RKO (cell line): ENCODE data around the gene PCDH18.
"Not testable (repeated sequence)": the region's sequence is repeated elsewhere in the genome, so short reads cannot be mapped to it uniquely, and the experiment has no call there.

Experiments used
- DNase-seq: peaks from one replicate; pipeline ENCODE4 v3.0.0-alpha.2; 2016; ENCODE audit warnings: low spot score

Gene PCDH18

GRCh38 chr4:137528673-137529072, 3.6 kb downstream of the PCDH18 start:
- no peak for DNase-seq

- DNase-seq: no peak
These were observed 5.6 kb downstream of the PCDH18 start for GRCh38 chr4:137526681-137527080.

GRCh38 chr4:137524725-137525369, 7.4 kb downstream of the PCDH18 start:
- DNase-seq: no peak

GRCh38 chr4:137523329-137523728, 9.0 kb downstream of the PCDH18 start:
- no peak for DNase-seq

DNA sequence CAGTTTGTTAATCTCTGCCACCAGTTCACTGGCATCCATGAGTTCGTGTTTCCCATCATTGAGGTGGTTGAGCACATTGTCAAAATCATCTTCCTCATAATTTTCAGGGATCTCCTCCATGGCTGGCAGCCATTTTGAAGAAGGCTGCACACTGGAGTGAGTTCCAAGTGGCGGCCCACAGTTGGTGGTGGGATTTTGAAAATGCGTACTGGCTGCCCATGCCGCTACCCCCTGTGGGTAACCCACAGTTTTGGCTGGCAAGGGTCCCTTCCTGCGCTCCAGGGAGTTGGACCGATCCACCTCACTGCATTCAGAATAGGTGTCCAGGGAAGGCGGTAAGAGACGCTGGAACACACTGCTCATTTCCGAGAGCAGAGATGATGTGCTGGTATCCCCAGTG, 11.2 kb downstream of the PCDH18 start:
- no peak for DNase-seq

- DNase-seq: no peak
These were observed 12.9 kb downstream of the PCDH18 start for GRCh38 chr4:137519406-137519805.

- DNase-seq: not testable (repeated sequence)
These were observed 15.0 kb downstream of the PCDH18 start for GRCh38 chr4:137517323-137517722.

DNA sequence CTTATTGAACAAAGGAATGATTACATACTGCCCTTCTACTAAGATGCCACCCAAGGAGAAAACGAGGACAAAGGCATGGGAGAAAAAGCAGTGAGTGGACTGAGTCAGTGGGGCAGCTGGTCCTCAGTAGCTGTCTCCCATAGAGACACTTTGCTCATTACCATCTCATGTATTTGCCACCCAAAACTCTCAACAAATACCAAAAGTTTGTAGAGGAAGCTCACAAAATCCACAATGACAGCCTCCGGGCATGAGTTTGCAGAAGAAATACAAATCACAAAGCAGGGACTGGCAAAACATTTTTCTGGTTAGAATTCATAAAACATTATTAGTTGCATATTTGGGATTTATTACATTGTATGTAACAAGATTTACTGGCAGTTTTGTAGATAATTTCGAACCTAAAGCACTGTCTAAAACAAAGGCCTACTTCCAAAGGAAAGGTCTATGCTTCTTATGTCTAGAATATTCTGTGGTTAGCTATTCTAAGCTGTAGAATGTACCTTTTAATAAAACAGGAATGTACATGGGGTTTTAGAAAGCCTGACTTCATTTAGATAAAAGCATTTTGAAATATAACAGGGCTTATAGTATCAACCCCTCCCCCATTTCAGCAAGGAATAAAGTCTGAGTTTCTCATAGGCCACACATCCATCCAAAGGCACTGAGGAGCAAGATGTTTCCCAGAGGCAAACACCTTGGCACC, 17.7 kb downstream of the PCDH18 start:
- no peak for DNase-seq

DNA sequence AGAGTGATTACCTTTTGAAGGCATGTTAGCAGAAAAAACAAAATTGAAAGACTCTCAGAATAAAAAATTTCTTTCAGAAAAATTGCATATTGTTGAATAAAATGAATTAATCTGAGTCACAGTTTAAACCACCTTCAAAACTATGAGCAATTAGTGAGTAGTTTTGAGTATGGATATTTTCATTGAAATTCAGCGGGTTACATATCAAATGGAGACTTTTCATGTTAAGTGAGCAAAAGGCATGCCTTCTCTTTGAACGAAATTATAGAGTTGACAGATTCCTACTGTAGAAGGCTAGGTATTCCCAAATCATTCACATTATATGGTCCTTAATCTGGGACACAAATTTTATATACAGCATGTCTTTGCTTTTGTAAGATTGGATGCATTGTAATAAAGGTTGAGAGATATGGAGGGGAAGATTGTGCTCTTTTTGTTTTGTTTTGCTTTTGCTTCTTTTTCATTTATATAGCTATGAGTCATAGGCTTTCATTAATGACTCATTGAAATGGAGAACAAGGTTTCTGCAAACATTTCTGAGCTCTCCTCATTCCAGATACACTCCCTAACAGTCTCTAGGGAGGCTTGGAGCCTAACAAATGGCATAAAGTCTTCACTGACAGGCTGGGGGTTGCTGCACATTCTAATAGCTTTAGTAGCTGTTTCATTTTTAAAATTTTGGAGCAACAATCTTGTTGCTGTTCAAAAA, 21.6 kb downstream of the PCDH18 start:
- peak; percentile 53 for DNase-seq

- no peak for DNase-seq
These were observed 22.4 kb downstream of the PCDH18 start for GRCh38 chr4:137509855-137510282.

DNA sequence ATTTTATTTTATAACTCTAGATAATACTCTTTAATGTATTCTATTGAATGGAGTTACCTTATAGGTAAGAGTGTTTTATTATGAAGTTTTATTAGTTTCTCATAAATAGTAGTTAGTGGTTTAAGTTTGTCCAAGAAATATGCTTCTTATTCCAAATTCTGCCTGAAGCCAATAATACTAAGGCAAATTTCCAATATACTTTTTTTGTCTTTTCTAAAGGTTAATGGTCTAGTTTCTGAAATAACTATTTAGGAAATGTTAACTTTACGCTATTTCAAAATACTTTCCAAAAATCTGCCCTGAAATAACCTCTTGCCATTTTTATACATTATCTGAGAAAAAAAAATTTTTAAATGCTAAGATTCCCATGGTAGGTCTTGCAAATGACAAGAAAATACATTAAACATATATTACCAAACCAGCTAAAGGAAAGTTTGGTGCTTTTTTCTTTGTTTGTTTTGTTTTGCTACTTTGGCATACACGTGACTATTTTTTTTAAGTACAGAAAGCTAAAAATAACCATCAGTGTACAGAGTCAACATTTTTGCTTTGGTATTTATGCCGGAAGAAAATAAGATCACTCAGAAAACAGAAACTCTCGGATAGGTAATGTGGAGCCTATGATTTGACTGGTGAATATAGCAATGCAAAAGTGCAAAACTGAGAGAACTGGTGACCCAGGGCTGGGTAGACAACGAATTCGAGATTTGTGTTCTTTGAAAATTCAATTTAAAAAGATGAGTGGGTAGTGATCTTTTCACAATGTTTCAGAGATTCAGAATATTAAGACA, 29.8 kb downstream of the PCDH18 start:
- DNase-seq: no peak

- DNase-seq: not testable (repeated sequence)
These were observed 36.0 kb downstream of the PCDH18 start for GRCh38 chr4:137496267-137496666.

DNA sequence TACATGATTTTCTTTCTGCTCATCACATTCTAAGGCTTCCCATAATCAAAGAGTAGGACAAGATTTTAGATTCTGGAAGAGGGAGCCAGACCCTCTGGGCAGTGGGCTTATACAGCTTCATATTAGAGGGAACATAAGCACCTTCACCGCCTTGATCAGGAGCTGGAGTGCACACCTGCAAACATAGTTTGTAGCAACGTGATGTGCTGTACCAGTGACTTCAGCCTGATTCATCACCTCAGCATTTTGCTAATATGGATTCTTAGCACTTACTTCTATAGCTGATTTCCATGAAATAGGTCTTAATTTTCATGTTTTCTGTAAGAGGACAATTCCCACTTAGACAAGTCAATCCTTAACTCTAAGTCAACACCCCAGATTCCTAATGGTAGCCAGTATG, 36.7 kb downstream of the PCDH18 start:
- DNase-seq: no peak

DNA sequence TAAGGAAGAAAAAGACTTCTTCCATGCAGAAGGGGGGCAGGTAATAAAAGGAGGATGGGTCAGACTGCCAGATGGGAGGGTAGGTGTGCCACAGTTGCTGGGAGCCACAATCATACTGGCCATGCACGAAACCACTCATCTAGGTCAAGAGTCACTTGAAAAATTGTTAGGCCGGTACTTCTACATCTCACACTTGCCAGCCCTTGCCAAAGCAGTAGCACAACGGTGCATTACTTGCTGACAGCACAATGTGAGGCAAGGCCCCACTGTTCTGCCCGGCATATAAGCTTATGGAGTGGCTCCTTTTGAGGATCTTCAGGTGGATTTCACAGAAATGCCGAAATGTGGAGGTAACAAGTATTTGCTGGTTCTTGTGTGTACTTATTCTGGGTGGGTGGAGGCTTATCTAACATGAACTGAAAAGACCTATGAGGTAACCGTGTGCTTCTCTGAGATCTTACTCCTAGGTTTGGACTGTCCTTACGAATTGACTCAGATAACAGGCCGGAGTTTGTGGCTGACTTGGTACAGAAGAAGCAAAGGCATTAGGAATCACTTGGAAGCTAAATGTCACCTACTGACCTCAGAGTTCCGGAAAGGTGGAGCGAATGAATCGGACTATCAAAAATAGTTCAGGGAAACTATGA, 48.9 kb downstream of the PCDH18 start:
- DNase-seq: not testable (repeated sequence)

- DNase-seq: not testable (repeated sequence)
These were observed 52.6 kb downstream of the PCDH18 start for GRCh38 chr4:137479657-137480056.

- no peak for DNase-seq
These were observed 55.9 kb downstream of the PCDH18 start for GRCh38 chr4:137476345-137476744.

DNA sequence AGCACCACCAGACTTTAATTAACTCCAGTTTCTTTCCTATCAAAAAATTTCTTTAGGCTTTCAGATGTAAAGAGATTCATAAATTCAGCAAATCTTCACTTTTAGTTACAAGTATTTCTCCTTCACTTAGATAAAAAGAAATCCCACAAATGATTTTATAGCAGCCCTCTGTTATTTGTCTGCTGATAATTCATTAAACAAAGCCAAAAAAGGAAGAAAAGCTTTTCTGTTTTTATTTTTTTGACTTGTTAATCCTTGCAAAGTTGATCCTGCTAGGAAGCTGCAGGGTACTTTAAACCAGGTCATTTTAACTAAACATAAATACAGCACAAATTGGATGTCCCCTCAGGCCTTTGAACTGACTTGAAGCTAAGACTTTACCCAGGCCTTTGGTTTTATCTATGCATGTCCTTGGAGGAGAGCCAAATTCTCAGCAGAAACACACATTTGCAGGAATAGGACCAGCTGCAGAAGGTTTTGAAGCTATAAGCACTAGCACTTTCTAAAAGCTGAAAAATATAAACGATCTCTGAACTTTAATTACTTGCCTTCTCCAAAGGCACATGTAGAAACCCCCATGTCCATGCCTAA, 57.5 kb downstream of the PCDH18 start:
- no peak for DNase-seq

DNA sequence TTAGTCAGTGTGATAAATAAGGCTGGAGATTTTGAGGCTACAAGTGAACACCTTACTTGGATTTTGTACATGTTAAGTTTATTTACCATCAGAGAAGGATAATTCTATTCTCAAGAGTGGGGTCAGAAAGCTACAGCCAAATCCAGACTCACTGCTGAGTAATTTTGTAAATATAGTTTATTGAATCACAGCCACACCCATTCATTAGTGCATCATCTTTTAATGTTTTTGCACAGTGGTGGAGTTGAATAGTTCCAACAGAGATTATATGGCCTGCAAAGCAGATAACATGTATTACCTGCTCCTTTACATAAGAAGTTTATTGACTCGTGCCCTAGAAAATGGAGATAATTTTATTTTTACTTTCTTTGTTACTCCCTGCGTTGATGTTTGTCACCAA, 60.4 kb downstream of the PCDH18 start:
- DNase-seq: peak; percentile 20

DNA sequence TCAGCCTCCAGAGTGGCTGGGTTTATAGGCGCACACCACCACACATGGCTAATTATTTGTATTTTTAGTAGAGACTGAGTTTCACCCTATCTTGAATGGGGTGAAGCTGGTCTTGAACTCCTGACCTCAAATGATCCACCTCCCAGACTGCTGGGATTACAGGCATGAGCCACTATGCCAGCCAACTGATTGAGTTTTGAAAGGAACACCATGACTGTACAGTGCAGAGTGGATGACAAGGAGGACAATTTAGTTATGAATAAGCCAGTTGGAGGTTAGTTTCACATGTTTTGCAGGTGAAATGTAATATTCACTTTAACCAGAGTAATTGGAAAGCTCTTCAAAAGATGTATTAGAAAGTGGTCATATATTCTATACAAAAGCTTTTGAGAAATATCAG, 60.8 kb downstream of the PCDH18 start:
- DNase-seq: no peak

DNA sequence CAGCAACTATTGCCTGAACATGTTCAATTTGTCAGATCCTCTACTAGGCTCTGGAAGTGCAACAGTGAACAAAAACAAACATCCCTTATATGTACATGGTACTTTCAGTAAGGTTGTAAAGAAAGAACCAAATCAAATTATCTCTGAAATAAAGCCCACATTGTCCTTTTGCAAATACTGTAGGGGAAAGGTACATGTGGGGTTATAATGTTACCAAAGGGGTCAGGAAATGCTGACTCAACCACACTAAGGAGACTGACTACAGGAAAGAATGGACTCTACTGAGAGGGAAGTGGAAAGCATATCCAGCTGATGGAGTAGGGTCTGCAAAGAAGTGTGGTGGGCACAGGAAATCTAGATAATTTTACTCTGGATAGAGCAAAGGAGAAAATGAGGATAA, 61.5 kb downstream of the PCDH18 start:
- no peak for DNase-seq
